HG02884 (cell line): Measurements from ENCODE around the gene FGF11.
A peak's percentile ranks its signal among the peaks of the same experiment; 100 is the strongest.
"Not testable (repeated sequence)": the region's sequence is repeated elsewhere in the genome, so short reads cannot be mapped to it uniquely, and the experiment has no call there.

ENCODE experiments used
- ATAC-seq: cut with Tn5 transposase; IDR thresholded peaks from one replicate; pipeline ENCODE4 v1.9.1; 2021; ENCODE audit warnings: mild to moderate bottlenecking, moderate library complexity; ENCODE audit not compliant: unreplicated experiment

Gene FGF11

DNA sequence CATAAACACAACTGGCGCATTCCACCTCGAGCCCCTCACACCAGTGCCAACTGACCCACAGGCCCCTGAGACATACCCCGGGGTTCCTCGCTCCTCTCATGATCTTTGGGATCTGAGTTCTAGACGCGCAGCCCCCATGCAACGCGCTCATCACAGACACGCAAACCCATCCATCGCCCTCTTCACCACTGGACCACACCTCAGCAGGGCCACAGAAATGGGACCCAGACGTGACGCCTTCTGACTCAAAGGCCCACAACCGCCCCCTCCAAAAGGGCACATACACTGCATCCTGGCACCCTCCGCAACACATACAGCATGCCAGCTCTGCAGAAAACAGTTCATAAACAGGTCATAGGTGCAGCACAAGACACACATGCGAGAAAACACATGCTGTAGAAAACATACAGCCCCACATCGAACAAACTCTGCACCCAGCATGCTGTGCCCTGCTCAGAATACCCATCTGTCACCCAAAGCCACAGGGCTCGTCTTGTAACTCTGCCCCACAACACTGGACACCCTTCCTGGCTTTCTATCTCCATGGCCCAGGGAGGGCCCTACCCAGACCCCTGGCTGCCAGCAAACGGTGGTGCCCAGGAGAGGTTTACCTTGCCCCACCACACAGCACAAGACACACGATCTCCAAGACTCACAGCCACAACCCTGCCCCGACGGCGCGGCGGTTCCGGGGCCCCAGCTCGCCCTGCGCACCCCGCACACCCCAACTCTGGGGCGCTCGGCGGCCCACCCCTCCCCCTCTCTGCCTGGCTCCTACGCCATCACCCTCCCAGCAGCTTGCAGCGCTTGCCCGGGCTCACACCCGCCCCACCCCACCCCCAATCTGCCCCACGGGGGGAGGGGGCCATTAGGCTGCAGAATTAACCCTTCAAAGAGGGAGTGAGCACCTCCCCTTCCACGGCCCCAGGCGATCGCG is 39.2 kb downstream of the FGF11 start:
- ATAC-seq: no peak

DNA sequence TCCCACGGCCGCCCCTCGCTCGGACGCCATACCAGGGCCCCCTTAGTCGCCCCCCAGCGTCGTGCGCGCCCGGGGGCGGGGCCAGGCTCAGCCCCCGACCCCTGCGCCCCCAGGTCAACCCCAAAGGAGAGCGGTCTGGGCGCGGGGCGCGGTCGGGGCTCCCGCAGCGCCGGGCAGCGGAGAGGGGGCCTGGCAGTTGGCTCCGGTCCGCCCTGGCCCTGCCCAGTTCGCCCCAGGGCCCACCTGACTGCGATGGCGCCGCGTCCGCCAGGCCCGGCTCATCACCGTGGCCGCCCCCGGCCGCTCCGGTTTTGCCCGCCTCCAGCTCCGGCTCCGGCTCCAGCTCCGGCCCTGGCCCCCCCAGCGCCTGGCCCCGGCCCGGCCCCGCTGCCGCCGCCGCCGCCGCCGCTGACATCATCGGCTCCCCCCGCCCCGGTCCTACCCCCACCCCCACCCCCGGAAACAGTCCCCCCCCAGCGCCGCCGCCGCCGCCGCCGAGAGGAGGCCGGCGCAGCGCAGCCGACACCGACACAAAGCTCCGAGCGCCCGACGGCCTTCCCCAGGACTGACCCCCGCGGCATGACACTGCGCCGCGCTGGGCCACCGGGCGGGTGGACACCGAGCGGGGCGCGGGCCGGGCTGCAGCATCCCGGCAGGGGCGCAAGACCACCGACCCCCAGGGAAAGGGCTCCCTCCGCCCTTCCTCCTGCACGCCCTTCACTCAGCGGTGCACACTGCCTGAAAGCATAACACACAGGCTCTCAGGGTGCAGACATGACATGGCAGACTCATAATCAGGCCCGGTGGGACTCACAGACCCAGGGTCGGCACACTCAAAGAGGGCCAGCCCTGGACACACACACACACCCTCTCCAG is 40.1 kb downstream of the FGF11 start, which contains the start of gene ZBTB4:
Gene ZBTB4 (minus strand): TSS at position 419 of the 876 bp plus-strand sequence. CDS start 12,830 bp downstream, outside the sequence.
- no peak for ATAC-seq

- no peak for ATAC-seq
Measured at GRCh38 chr17:7480089-7480384, 40.7 kb downstream of the FGF11 start.

- ATAC-seq: not testable (repeated sequence)
Measured at GRCh38 chr17:7481275-7481674, 42.0 kb downstream of the FGF11 start, which contains the start of gene SLC35G6. TSS of gene SLC35G6 (plus strand) at chr17:7481446. CDS start at chr17:7481517, 71 bp downstream.

- ATAC-seq: not testable (repeated sequence)
Measured at GRCh38 chr17:7481842-7482741, 42.8 kb downstream of the FGF11 start.

DNA sequence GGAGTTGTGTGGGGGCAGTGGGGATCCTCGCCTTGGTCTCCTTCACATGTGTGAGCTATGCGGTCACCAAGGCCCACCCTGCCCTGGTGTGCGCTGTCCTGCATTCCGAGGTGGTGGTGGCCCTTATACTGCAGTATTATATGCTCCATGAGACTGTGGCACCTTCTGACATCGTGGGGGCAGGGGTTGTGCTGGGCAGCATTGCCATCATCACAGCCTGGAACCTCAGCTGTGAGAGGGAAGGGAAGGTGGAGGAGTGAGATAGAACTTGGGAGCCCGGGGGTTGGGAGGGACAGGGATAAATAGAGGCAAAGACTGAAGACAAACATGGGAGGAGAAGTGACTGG is 43.4 kb downstream of the FGF11 start:
- ATAC-seq: not testable (repeated sequence)

- ATAC-seq: peak; percentile 30
Measured at GRCh38 chr17:7483255-7484066, 44.1 kb downstream of the FGF11 start.

DNA sequence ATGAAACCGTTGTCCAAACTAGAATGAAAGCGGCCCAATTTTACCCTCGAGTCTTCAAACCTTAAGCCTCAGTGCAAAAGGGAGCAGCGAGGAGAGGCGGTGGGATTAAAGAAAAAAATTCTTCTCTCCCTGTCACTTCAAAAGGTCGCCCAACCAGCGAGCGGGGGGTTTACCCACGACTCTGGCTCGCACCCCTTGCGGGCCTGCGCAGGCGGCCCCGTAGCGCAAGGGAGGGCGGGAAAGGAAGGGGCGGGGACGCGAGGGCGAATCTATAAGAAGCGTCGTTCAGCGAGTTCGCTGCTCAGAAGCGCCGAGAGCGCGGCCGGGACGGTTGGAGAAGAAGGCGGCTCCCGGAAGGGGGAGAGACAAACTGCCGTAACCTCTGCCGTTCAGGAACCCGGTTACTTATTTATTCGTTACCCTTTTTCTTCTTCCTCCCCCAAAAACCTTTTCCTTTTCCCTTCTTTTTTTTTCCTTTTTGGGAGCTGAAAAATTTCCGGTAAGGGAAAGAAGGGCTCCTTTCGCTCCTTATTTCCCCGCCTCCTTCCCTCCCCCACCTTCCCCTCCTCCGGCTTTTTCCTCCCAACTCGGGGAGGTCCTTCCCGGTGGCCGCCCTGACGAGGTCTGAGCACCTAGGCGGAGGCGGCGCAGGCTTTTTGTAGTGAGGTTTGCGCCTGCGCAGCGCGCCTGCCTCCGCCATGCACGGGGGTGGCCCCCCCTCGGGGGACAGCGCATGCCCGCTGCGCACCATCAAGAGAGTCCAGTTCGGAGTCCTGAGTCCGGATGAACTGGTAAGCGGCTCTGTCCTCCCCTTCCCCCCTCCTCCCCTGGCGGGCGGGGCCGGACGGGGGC is 45.0 kb downstream of the FGF11 start, which contains the start of gene POLR2A:
Gene POLR2A (plus strand): TSS at position 300 of the 852 bp plus-strand sequence.
- peak; percentile 56 for ATAC-seq

DNA sequence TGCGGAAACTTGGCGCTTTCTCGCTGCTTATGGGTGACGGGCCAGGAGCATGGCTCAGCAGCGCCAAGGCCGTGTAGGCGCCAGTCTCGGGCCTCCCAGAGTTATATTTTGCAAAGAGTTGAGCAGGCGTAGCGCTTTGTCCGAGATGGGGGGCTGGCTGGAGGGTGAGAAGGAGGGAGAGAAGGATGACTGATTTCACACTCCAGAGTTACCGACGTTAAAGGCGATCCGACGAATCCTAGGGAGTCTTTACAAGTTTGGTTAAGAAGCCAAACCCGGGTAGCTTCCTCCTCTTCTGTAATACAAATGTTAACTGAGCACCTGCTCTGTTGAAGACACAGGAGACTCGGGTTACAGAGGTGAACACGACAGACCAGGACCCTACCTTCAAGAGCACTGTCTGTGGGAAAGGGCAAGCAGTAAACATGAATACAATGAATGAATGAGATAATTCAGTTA is 45.6 kb downstream of the FGF11 start:
- ATAC-seq: no peak

- ATAC-seq: no peak
Measured at GRCh38 chr17:7486181-7486580, 46.9 kb downstream of the FGF11 start.

GRCh38 chr17:7490144-7490543 is 50.8 kb downstream of the FGF11 start:
- no peak for ATAC-seq

DNA sequence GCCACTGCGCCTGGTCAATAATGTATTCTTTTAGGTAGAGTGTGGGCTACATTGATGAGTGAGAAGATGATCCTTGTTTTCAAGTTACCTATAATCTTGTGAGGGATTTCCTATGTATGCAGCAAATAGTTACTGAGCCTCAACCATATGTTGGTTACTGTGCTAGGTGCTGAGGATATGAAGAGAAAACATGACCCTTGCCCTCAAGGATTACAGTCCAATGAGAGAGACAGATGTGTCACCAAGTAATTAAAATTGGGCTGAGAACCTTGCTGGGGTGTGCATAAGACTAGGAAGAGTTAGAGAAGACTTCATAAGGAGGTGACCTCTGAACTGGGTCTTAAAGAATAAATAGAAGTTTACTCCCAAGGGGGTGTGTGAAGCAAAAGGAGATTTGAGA is 52.3 kb downstream of the FGF11 start:
- ATAC-seq: no peak

- no peak for ATAC-seq
Measured at GRCh38 chr17:7493941-7494340, 54.6 kb downstream of the FGF11 start.
